PC-3 (cell line): ENCODE data around the gene KDM4C. TPM values are rescaled to one million over a fixed set of nuclear protein-coding genes. Genes with fewer than 3 reads are reported as not detected.

Experiments
- ATAC-seq: fragments of 200-7000 bp; cut with Tn5 transposase; 2 replicates; pipeline ENCODE4 v1.9.1; 2020; ENCODE audit warnings: mild to moderate bottlenecking, moderate library complexity
- BruUV-seq: library from RNA; stranded (reverse); fragments of 400-500 nt; replicated peaks from 2 replicates; lab custom pipeline; 2021; lab: Mats Ljungman, UMichigan
- CTCF ChIA-PET: fragments of 300-600 bp; sonication (Branson Sonifier 250); formaldehyde crosslinking; loops from one replicate; lab custom pipeline; 2022; ENCODE audit warnings: antibody characterized with exemption; lab: Charles Lee
- POLR2A ChIA-PET: fragments of 300-600 bp; sonication (Branson Sonifier 250); formaldehyde crosslinking; loops from one replicate; lab custom pipeline; 2022; ENCODE audit warnings: antibody characterized with exemption; ENCODE audit not compliant: unreplicated experiment; lab: Charles Lee
- DNase-seq: peaks from one replicate; pipeline ENCODE4 v3.0.0-alpha.2; 2015
- H2AFZ ChIP-seq: fragments of 300-600 bp; sonication (generic); 2 replicates; pipeline ENCODE4 v1.6.0; 2016; ENCODE audit warnings: antibody characterized with exemption, low read length
- H3F3A ChIP-seq: fragments of 300-600 bp; sonication (generic); one replicate; pipeline ENCODE4 v1.6.0; 2017; ENCODE audit warnings: antibody characterized with exemption, low read length, control low read depth, mild to moderate bottlenecking; ENCODE audit not compliant: unreplicated experiment
- H3K27ac ChIP-seq: fragments of 300-600 bp; sonication (generic); 2 replicates; pipeline ENCODE4 v1.5.1; 2016; ENCODE audit warnings: mild to moderate bottlenecking, low read length
- H3K27me3 ChIP-seq: fragments of 300-600 bp; sonication (generic); 2 replicates; pipeline ENCODE4 v1.6.1; 2016; ENCODE audit warnings: low read length, mixed read lengths
- H3K36me3 ChIP-seq: fragments of 300-600 bp; sonication (generic); 2 replicates; pipeline ENCODE4 v1.6.1; 2016; ENCODE audit warnings: low read depth, mixed run types, low read length, mixed read lengths
- H3K4me1 ChIP-seq: fragments of 300-600 bp; sonication (generic); 2 replicates; pipeline ENCODE4 v1.5.1; 2016; ENCODE audit warnings: low read length; ENCODE audit not compliant: insufficient read depth
- H3K4me2 ChIP-seq: fragments of 300-600 bp; sonication (generic); 2 replicates; pipeline ENCODE4 v1.6.0; 2016; ENCODE audit warnings: low read length
- H3K4me3 ChIP-seq: fragments of 300-600 bp; sonication (generic); 2 replicates; pipeline ENCODE4 v1.5.1; 2016; ENCODE audit warnings: mild to moderate bottlenecking, low read length, mixed read lengths
- H3K79me2 ChIP-seq: fragments of 300-600 bp; sonication (generic); 2 replicates; pipeline ENCODE4 v1.6.1; 2017; ENCODE audit warnings: low read length, mixed read lengths
- H3K9ac ChIP-seq: fragments of 300-600 bp; sonication (generic); 2 replicates; pipeline ENCODE4 v1.6.0; 2016; ENCODE audit warnings: mild to moderate bottlenecking, low read length
- H3K9me2 ChIP-seq: fragments of 300-600 bp; sonication (generic); replicated peaks from 2 replicates; pipeline ENCODE4 v1.6.1; 2016; ENCODE audit warnings: mixed run types, low read length, mixed read lengths
- H3K9me3 ChIP-seq: fragments of 300-600 bp; sonication (generic); 2 replicates; pipeline ENCODE4 v1.6.1; 2016; ENCODE audit warnings: low read length, mixed read lengths
- H4K20me1 ChIP-seq: fragments of 300-600 bp; sonication (generic); 2 replicates; pipeline ENCODE4 v1.6.1; 2016; ENCODE audit warnings: low read length, mixed read lengths
- EZH2 ChIP-seq: fragments of 300-600 bp; sonication (generic); IDR thresholded peaks from one replicate; pipeline ENCODE4 v1.6.1; 2017; ENCODE audit warnings: antibody characterized with exemption, mild to moderate bottlenecking, low read length; ENCODE audit not compliant: unreplicated experiment
- EZH2phosphoT487 ChIP-seq: fragments of 300-600 bp; sonication (generic); IDR thresholded peaks from 2 replicates; pipeline ENCODE4 v1.6.1; 2018; ENCODE audit warnings: mild to moderate bottlenecking, antibody characterized with exemption, low read length, borderline replicate concordance
- intact Hi-C: fragments of 100-400 bp; cut with micrococcal nuclease; formaldehyde crosslinking; loops from 2 replicates; pipeline ENCODE4 v1.9.0; 2023
- total RNA-seq: library from RNA; depleted of rRNA; stranded (reverse); fragments of >200 nt; gene quantifications from 2 replicates; pipeline ENCODE4 v1.2.3, GENCODE V29; 2014
- TF ChIP-seq, protein P1 (sequence below): fragments of 300-600 bp; sonication (generic); conservative IDR thresholded peaks from 2 replicates; pipeline ENCODE4 v1.5.1; 2017; ENCODE audit warnings: antibody characterized with exemption, low read depth, mild to moderate bottlenecking, low read length

Gene KDM4C
- total RNA-seq, 1 experiment from 2014 or later: 27.0 TPM

DNA sequence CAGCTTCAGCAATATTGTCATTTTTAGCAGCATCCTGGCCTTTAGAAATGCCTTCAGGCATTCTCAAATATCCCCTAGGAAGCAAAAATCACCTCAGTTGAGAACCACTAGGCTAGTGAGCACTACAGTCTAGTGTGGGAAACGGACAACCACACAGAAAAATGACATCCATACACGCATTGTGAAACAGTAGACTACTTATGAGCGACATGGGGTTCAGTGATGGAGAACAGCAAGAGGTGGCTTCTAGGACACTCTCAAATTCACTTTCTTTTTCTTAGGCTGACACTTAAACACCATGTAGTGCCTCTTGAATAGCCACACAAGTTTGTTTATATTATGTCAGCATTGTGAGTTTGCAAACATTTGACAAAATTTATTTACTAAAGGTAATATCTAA, 203.0 kb downstream of the KDM4C start:
- H3K9ac ChIP-seq: no peak overlapping the region
- intact Hi-C loops: no loop called here
- H4K20me1 ChIP-seq: no peaks in the 10 kb centered on the region
- no peaks in the 10 kb centered on the region for H3F3A ChIP-seq
- DNase-seq (no peak), ATAC-seq (no peak)
- H3K27me3 ChIP-seq: no peaks in the 10 kb centered on the region
- TF ChIP-seq EZH2phosphoT487 (no peak), EZH2 (no peak)
- TF ChIP-seq, protein P1, sequence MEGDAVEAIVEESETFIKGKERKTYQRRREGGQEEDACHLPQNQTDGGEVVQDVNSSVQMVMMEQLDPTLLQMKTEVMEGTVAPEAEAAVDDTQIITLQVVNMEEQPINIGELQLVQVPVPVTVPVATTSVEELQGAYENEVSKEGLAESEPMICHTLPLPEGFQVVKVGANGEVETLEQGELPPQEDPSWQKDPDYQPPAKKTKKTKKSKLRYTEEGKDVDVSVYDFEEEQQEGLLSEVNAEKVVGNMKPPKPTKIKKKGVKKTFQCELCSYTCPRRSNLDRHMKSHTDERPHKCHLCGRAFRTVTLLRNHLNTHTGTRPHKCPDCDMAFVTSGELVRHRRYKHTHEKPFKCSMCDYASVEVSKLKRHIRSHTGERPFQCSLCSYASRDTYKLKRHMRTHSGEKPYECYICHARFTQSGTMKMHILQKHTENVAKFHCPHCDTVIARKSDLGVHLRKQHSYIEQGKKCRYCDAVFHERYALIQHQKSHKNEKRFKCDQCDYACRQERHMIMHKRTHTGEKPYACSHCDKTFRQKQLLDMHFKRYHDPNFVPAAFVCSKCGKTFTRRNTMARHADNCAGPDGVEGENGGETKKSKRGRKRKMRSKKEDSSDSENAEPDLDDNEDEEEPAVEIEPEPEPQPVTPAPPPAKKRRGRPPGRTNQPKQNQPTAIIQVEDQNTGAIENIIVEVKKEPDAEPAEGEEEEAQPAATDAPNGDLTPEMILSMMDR: no peak
- no peaks in the 10 kb centered on the region for H3K9me3 ChIP-seq
- no peaks in the 10 kb centered on the region for H3K4me1 ChIP-seq
- no peaks in the 10 kb centered on the region for H3K36me3 ChIP-seq
- no peak overlapping the region for H3K4me2 ChIP-seq
- no peaks in the 10 kb centered on the region for H3K9me2 ChIP-seq
- no TSS peak for BruUV-seq
- ChIA-PET POLR2A (no interaction called here), CTCF (no interaction called here)
- H3K4me3 ChIP-seq: no peak overlapping the region
- no peak overlapping the region for H3K27ac ChIP-seq
- no peaks in the 10 kb centered on the region for H3K79me2 ChIP-seq
- H2AFZ ChIP-seq: no peak overlapping the region

GRCh38 chr9:6961845-6962522, 204.2 kb downstream of the KDM4C start:
- no peaks in the 10 kb centered on the region for H4K20me1 ChIP-seq
- no peak overlapping the region for H3K27ac ChIP-seq
- H3K27me3 ChIP-seq: no peaks in the 10 kb centered on the region
- ChIA-PET POLR2A (no interaction called here), CTCF (no interaction called here)
- H3K9me2 ChIP-seq: no peaks in the 10 kb centered on the region
- no peaks in the 10 kb centered on the region for H3K4me1 ChIP-seq
- no TSS peak for BruUV-seq
- no peaks in the 10 kb centered on the region for H3K79me2 ChIP-seq
- H3K9me3 ChIP-seq: no peaks in the 10 kb centered on the region
- ATAC-seq (no peak), DNase-seq (no peak)
- H3K4me3 ChIP-seq: no peak overlapping the region
- no peaks in the 10 kb centered on the region for H3F3A ChIP-seq
- H3K9ac ChIP-seq: no peak overlapping the region
- no peak overlapping the region for H3K4me2 ChIP-seq
- H3K36me3 ChIP-seq: no peaks in the 10 kb centered on the region
- intact Hi-C loops: no loop called here
- no peak overlapping the region for H2AFZ ChIP-seq
- TF ChIP-seq, protein P1: no peak
- TF ChIP-seq EZH2phosphoT487 (no peak), EZH2 (no peak)

- Histone ChIP-seq H3K4me2 (no peak overlapping the region), H3K4me1 (no peaks in the 10 kb centered on the region), H3K79me2 (no peaks in the 10 kb centered on the region), H3K9ac (no peak overlapping the region), H3K9me2 (no peaks in the 10 kb centered on the region), H4K20me1 (no peaks in the 10 kb centered on the region), H3F3A (no peaks in the 10 kb centered on the region), H3K36me3 (no peaks in the 10 kb centered on the region), H3K27me3 (no peaks in the 10 kb centered on the region), H3K27ac (no peak overlapping the region), H2AFZ (no peak overlapping the region), H3K4me3 (no peak overlapping the region), H3K9me3 (no peaks in the 10 kb centered on the region)
- BruUV-seq: no TSS peak
- no peak for TF ChIP-seq EZH2
- TF ChIP-seq, protein P1: no peak
- CTCF ChIA-PET: no interaction called here
- ATAC-seq (no peak), DNase-seq (no peak)
- POLR2A ChIA-PET: no interaction called here
- intact Hi-C loops: no loop called here
Observed at GRCh38 chr9:6965566-6965965, 207.8 kb downstream of the KDM4C start.
